Nephron (organoid): ENCODE results near the gene DGKD.

Experiments used
- H3K27ac Mint-ChIP-seq, 3 experiments: 2 replicates each; pipeline ENCODE4 v1.8.0; 2020; ENCODE audit warnings: mixed read lengths in 3 of 3, mild to moderate bottlenecking in 2 of 3, moderate library complexity in 1 of 3
- H3K27me3 Mint-ChIP-seq: 2 replicates; pipeline ENCODE4 v1.8.0; 2021; ENCODE audit warnings: low read depth, mild to moderate bottlenecking, moderate library complexity, mixed read lengths
- H3K36me3 Mint-ChIP-seq: 2 replicates; pipeline ENCODE4 v1.8.0; 2020; ENCODE audit warnings: low read depth, mixed read lengths
- H3K4me1 Mint-ChIP-seq: 2 replicates; pipeline ENCODE4 v1.8.0; 2020; ENCODE audit warnings: mixed read lengths
- H3K4me3 Mint-ChIP-seq, 3 experiments: 2 replicates each; pipeline ENCODE4 v1.8.0; 2020; ENCODE audit warnings: mild to moderate bottlenecking in 3 of 3, mixed read lengths in 3 of 3, moderate library complexity in 2 of 3
- H3K9me3 Mint-ChIP-seq: 2 replicates; pipeline ENCODE4 v1.8.0; 2020; ENCODE audit warnings: mixed read lengths
- CTCF ChIP-seq, 3 experiments: fragments of 200-600 bp; sonication (generic); IDR thresholded peaks; one replicate each; pipeline ENCODE4 v1.5.0; 2021; ENCODE audit warnings: antibody characterized with exemption in 3 of 3; ENCODE audit not compliant: unreplicated experiment in 3 of 3

DGKD gene

GRCh38 chr2:233314180-233314925, 39.9 kb upstream of the DGKD start:
- peaks cover 6% of the 10 kb centered on the region for H3K27me3 Mint-ChIP-seq
- no peaks in the 10 kb centered on the region for H3K36me3 Mint-ChIP-seq
- H3K4me1 Mint-ChIP-seq = peaks cover 5% of the 10 kb centered on the region
- H3K4me3 Mint-ChIP-seq = no peak overlapping the region
- no peak overlapping the region for H3K27ac Mint-ChIP-seq
- H3K9me3 Mint-ChIP-seq = no peaks in the 10 kb centered on the region
- no peak for TF ChIP-seq CTCF (IDR thresholded peaks at IDR 0.05; ENCODE audit: unreplicated experiment in 3 of 3)

GRCh38 chr2:233317196-233317943, 36.9 kb upstream of the DGKD start:
- H3K9me3 Mint-ChIP-seq = no peaks in the 10 kb centered on the region
- no peak overlapping the region for H3K27ac Mint-ChIP-seq
- TF ChIP-seq CTCF (IDR thresholded peaks at IDR 0.05; ENCODE audit: unreplicated experiment in 3 of 3) = no peak
- H3K27me3 Mint-ChIP-seq = peaks cover 11% of the 10 kb centered on the region
- no peaks in the 10 kb centered on the region for H3K36me3 Mint-ChIP-seq
- no peak overlapping the region for H3K4me3 Mint-ChIP-seq
- H3K4me1 Mint-ChIP-seq = peaks cover 5% of the 10 kb centered on the region

- Mint-ChIP-seq H3K27ac (no peak overlapping the region), H3K27me3 (peaks cover 14% of the 10 kb centered on the region), H3K36me3 (no peaks in the 10 kb centered on the region), H3K9me3 (no peaks in the 10 kb centered on the region), H3K4me1 (no peaks in the 10 kb centered on the region), H3K4me3 (no peak overlapping the region)
- TF ChIP-seq CTCF (IDR thresholded peaks at IDR 0.05; ENCODE audit: unreplicated experiment in 3 of 3) = no peak
These were observed 35.0 kb upstream of the DGKD start for GRCh38 chr2:233319256-233319655.

GRCh38 chr2:233320470-233320869, 33.8 kb upstream of the DGKD start:
- H3K4me3 Mint-ChIP-seq = no peak overlapping the region

GRCh38 chr2:233321166-233321565, 33.1 kb upstream of the DGKD start:
- H3K4me1 Mint-ChIP-seq = no peaks in the 10 kb centered on the region
- TF ChIP-seq CTCF (IDR thresholded peaks at IDR 0.05; ENCODE audit: unreplicated experiment in 3 of 3) = no peak
- no peak overlapping the region for H3K27ac Mint-ChIP-seq

More at GRCh38 chr2:233320470-233320869, 33.8 kb upstream of the DGKD start:
- Mint-ChIP-seq H3K36me3 (no peaks in the 10 kb centered on the region), H3K4me1 (no peaks in the 10 kb centered on the region), H3K27me3 (peaks cover 18% of the 10 kb centered on the region), H3K9me3 (no peaks in the 10 kb centered on the region), H3K27ac (no peak overlapping the region)
- no peak for TF ChIP-seq CTCF (IDR thresholded peaks at IDR 0.05; ENCODE audit: unreplicated experiment in 3 of 3)

More at GRCh38 chr2:233321166-233321565, 33.1 kb upstream of the DGKD start:
- peaks cover 18% of the 10 kb centered on the region for H3K27me3 Mint-ChIP-seq
- H3K4me3 Mint-ChIP-seq = no peak overlapping the region
- no peaks in the 10 kb centered on the region for H3K9me3 Mint-ChIP-seq
- no peaks in the 10 kb centered on the region for H3K36me3 Mint-ChIP-seq
